ENCODE measurements around the gene UBE2H.

UBE2H gene

DNA sequence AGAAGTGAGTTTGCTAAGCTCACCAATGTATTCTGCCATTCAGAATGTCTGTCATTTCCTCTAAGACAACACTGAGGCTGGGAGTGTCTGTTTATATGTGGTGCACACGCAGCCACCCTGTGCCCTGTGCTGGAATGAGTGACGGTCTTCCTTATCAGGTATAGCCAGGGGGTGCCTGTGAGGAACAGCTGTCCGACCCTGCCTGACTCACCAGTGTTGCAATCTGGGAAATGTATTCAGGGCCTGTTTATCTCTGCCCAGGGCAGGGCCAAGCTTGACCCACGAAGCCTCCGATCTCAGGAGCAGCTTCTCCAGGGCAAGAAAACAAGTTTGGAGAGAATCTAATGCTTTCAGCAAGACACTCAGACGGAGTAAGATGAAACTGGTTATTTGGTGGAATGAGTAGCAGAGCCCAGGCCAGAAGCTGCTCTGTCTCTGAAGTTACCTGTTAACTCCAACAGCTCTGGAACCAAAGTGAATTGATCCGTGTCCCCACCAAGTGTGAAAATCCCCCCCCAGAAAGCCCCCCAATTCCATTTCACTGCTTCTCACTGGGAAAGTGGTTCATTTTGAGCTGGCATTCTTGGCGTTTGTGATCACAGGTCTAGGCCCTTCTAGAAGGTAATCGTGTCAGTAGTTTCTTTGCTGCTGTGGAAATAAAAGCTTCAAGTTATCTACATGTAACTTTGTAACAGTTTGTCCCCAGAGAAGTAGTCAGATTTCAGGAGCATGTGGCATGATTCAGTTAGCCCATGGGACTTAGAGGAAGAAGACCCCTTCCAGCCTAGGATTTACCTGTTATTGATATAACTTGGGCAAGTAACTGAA is 6.1 kb upstream of the UBE2H start:
- H3K27ac ChIP-seq (ENCODE audit: extremely low read depth, low read depth, low read length) = no peak overlapping the region; the same call in 1 of the 2 replicates
- CTCF ChIA-PET = interaction anchor here (1.0 to 1.3 kb wide), 4 partner anchors 9 to 52 kb away, joined by 3 to 9 read pairs (median 5); no protein-coding TSS in a partner anchor
- TF ChIP-seq ZFP41 (tag by site-specific recombination; IDR thresholded peaks at IDR 0.05; ENCODE audit: borderline replicate concordance) (no peak), ZNF23 (tag by site-specific recombination; IDR thresholded peaks at IDR 0.05; ENCODE audit: borderline replicate concordance) (no peak), ZNF16 (tag by site-specific recombination; IDR thresholded peaks at IDR 0.05; ENCODE audit: low read depth) (no peak), ZNF10 (tag by site-specific recombination; IDR thresholded peaks at IDR 0.05) (0 out of 2 replicates have a peak, but pooled peaks have one; percentile 36), ZNF112 (tag by site-specific recombination; IDR thresholded peaks at IDR 0.05) (no peak), PATZ1 (tag by site-specific recombination; IDR thresholded peaks at IDR 0.05) (peak; percentile 53), SALL2 (tag by site-specific recombination; IDR thresholded peaks at IDR 0.05; ENCODE audit: borderline replicate concordance) (no peak), IKZF3 (tag by site-specific recombination; IDR thresholded peaks at IDR 0.05) (0 out of 2 replicates have a peak, but pooled peaks have one; percentile 40), ZNF530 (tag by site-specific recombination; IDR thresholded peaks at IDR 0.05; ENCODE audit: low read depth) (no peak), BCL11A (tag by site-specific recombination; IDR thresholded peaks at IDR 0.05; ENCODE audit: low read depth) (no peak), ZNF449 (tag by site-specific recombination; IDR thresholded peaks at IDR 0.05) (no peak), ZNF175 (tag by site-specific recombination; IDR thresholded peaks at IDR 0.05) (no peak), ZNF114 (tag by site-specific recombination; IDR thresholded peaks at IDR 0.05) (no peak), ZNF292 (tag by site-specific recombination; IDR thresholded peaks at IDR 0.05; ENCODE audit: borderline replicate concordance, low read depth) (no peak), ZNF341 (tag by site-specific recombination; IDR thresholded peaks at IDR 0.05; ENCODE audit: low read depth) (peak; percentile 56; the same call in 1 of the 2 replicates), ZNF768 (tag by site-specific recombination; IDR thresholded peaks at IDR 0.05) (no peak), GLIS2 (tag by site-specific recombination; IDR thresholded peaks at IDR 0.05) (peak; percentile 23; the same call in 1 of the 2 replicates), ZBTB10 (tag by site-specific recombination; IDR thresholded peaks at IDR 0.05) (0 out of 2 replicates have a peak, but pooled peaks have one; percentile 19), ZBTB48 (tag by site-specific recombination; IDR thresholded peaks at IDR 0.05) (peak; percentile 63; the same call in 1 of the 2 replicates), OSR2 (tag by site-specific recombination; IDR thresholded peaks at IDR 0.05) (no peak)
- TF ChIP-seq, protein P1, sequence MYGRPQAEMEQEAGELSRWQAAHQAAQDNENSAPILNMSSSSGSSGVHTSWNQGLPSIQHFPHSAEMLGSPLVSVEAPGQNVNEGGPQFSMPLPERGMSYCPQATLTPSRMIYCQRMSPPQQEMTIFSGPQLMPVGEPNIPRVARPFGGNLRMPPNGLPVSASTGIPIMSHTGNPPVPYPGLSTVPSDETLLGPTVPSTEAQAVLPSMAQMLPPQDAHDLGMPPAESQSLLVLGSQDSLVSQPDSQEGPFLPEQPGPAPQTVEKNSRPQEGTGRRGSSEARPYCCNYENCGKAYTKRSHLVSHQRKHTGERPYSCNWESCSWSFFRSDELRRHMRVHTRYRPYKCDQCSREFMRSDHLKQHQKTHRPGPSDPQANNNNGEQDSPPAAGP (tag by site-specific recombination; IDR thresholded peaks at IDR 0.05) = peak; percentile 90
- TF ChIP-seq, protein P2, sequence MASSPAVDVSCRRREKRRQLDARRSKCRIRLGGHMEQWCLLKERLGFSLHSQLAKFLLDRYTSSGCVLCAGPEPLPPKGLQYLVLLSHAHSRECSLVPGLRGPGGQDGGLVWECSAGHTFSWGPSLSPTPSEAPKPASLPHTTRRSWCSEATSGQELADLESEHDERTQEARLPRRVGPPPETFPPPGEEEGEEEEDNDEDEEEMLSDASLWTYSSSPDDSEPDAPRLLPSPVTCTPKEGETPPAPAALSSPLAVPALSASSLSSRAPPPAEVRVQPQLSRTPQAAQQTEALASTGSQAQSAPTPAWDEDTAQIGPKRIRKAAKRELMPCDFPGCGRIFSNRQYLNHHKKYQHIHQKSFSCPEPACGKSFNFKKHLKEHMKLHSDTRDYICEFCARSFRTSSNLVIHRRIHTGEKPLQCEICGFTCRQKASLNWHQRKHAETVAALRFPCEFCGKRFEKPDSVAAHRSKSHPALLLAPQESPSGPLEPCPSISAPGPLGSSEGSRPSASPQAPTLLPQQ (tag by site-specific recombination; IDR thresholded peaks at IDR 0.05) = peak; percentile 46; the same call in 1 of the 2 replicates
- TF ChIP-seq, protein P3, sequence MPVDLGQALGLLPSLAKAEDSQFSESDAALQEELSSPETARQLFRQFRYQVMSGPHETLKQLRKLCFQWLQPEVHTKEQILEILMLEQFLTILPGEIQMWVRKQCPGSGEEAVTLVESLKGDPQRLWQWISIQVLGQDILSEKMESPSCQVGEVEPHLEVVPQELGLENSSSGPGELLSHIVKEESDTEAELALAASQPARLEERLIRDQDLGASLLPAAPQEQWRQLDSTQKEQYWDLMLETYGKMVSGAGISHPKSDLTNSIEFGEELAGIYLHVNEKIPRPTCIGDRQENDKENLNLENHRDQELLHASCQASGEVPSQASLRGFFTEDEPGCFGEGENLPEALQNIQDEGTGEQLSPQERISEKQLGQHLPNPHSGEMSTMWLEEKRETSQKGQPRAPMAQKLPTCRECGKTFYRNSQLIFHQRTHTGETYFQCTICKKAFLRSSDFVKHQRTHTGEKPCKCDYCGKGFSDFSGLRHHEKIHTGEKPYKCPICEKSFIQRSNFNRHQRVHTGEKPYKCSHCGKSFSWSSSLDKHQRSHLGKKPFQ (tag by site-specific recombination; IDR thresholded peaks at IDR 0.05) = no peak
- TF ChIP-seq, protein P4, sequence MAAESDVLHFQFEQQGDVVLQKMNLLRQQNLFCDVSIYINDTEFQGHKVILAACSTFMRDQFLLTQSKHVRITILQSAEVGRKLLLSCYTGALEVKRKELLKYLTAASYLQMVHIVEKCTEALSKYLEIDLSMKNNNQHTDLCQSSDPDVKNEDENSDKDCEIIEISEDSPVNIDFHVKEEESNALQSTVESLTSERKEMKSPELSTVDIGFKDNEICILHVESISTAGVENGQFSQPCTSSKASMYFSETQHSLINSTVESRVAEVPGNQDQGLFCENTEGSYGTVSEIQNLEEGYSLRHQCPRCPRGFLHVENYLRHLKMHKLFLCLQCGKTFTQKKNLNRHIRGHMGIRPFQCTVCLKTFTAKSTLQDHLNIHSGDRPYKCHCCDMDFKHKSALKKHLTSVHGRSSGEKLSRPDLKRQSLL (tag by site-specific recombination; IDR thresholded peaks at IDR 0.05) = no peak

More for the DNA sequence above, 6.1 kb upstream of the UBE2H start:
- no peaks in the 10 kb centered on the region for H3K9me3 ChIP-seq (ENCODE audit: control insufficient read depth, insufficient read depth, low read depth, low read length)
- POLR2A ChIA-PET = interaction anchor here (0.5 to 2.3 kb wide), 6 partner anchors 10 to 414 kb away, joined by 3 to 12 read pairs (median 5); no protein-coding TSS in a partner anchor
- no peaks in the 10 kb centered on the region for H3K36me3 ChIP-seq (ENCODE audit: control insufficient read depth in 2 of 2, insufficient read depth in 1 of 2, low read length in 2 of 2)
- no peaks in the 10 kb centered on the region for H3K4me1 ChIP-seq (ENCODE audit: control insufficient read depth, insufficient read depth, low read length)
- H3K4me3 ChIP-seq (ENCODE audit: low read depth, low read length) = no peak overlapping the region

Measured in HEK293 (cell line).